RWPE2 (cell line): Measurements from ENCODE around the gene TMCC1.

Experiments
- ATAC-seq: fragments of 200-7000 bp; cut with Tn5 transposase; 3 replicates; pipeline ENCODE4 v1.9.1; 2021; ENCODE audit warnings: low read depth
- DNase-seq: peaks from one replicate; pipeline ENCODE4 v3.0.0-alpha.2; 2020; ENCODE audit warnings: low spot score
- H3K27ac ChIP-seq: fragments of 450-650 bp; 2 replicates; pipeline ENCODE4 v1.5.1; 2017; ENCODE audit warnings: mild to moderate bottlenecking; ENCODE audit not compliant: poor library complexity, severe bottlenecking
- H3K27me3 ChIP-seq: fragments of 250-450 bp; sonication (Bioruptor Pico); 2 replicates; pipeline ENCODE4 v1.5.1; 2021; ENCODE audit warnings: mild to moderate bottlenecking, moderate library complexity; ENCODE audit not compliant: insufficient read depth, poor library complexity, severe bottlenecking
- H3K36me3 ChIP-seq: fragments of 250-450 bp; sonication (Bioruptor Pico); 2 replicates; pipeline ENCODE4 v1.5.1; 2020; ENCODE audit warnings: low read depth, mild to moderate bottlenecking, moderate library complexity
- H3K4me1 ChIP-seq: fragments of 250-450 bp; sonication (Bioruptor Pico); 2 replicates; pipeline ENCODE4 v1.5.1; 2021; ENCODE audit warnings: mild to moderate bottlenecking, moderate library complexity; ENCODE audit not compliant: insufficient read depth, poor library complexity, severe bottlenecking
- H3K4me3 ChIP-seq: fragments of 250-450 bp; sonication (Bioruptor Pico); 2 replicates; pipeline ENCODE4 v1.5.1; 2021; ENCODE audit warnings: mild to moderate bottlenecking, moderate library complexity; ENCODE audit not compliant: severe bottlenecking
- H3K9me3 ChIP-seq: fragments of 250-450 bp; sonication (Bioruptor Pico); 2 replicates; pipeline ENCODE4 v1.5.1; 2021; ENCODE audit warnings: mild to moderate bottlenecking, moderate library complexity; ENCODE audit not compliant: severe bottlenecking
- CTCF ChIP-seq: fragments of 450-650 bp; IDR thresholded peaks from one replicate; pipeline ENCODE4 v1.5.1; 2017; ENCODE audit warnings: mild to moderate bottlenecking, moderate library complexity; ENCODE audit not compliant: poor library complexity, severe bottlenecking

TMCC1 gene

GRCh38 chr3:129795186-129796010, 98.1 kb downstream of the TMCC1 start:
- Histone ChIP-seq H3K27ac (peak overlapping the region; percentile 100), H3K4me3 (no peak overlapping the region)

GRCh38 chr3:129794311-129795185, 99.0 kb downstream of the TMCC1 start:
- DNase-seq, result peak; percentile 95
- Histone ChIP-seq H3K27ac (peak overlapping the region; percentile 100), H3K9me3 (no peaks in the 10 kb centered on the region), H3K36me3 (no peaks in the 10 kb centered on the region; the same call in 1 of the 2 replicates), H3K4me3 (peak overlapping the region; percentile 30), H3K4me1 (peaks cover 37% of the 10 kb centered on the region), H3K27me3 (no peaks in the 10 kb centered on the region)
- peak; percentile 82 for ATAC-seq
- no peak for TF ChIP-seq CTCF

More at GRCh38 chr3:129795186-129796010, 98.1 kb downstream of the TMCC1 start:
- H3K4me1 ChIP-seq, result peaks cover 29% of the 10 kb centered on the region
- DNase-seq, result peak; percentile 86
- ATAC-seq, result peak; percentile 72
- H3K27me3 ChIP-seq, result no peaks in the 10 kb centered on the region
- TF ChIP-seq CTCF, result no peak
- no peaks in the 10 kb centered on the region for H3K9me3 ChIP-seq
- no peaks in the 10 kb centered on the region; the same call in 1 of the 2 replicates for H3K36me3 ChIP-seq

GRCh38 chr3:129793942-129794310, 99.6 kb downstream of the TMCC1 start:
- ATAC-seq, result peak; percentile 4
- Histone ChIP-seq H3K4me1 (peaks cover 37% of the 10 kb centered on the region), H3K27ac (peak overlapping the region; percentile 100)

GRCh38 chr3:129793319-129793718, 100.2 kb downstream of the TMCC1 start:
- H3K27me3 ChIP-seq, result no peaks in the 10 kb centered on the region
- no peak for DNase-seq
- TF ChIP-seq CTCF, result no peak
- H3K9me3 ChIP-seq, result no peaks in the 10 kb centered on the region
- H3K27ac ChIP-seq, result peak overlapping the region; percentile 100
- peaks cover 37% of the 10 kb centered on the region for H3K4me1 ChIP-seq
- peak overlapping the region; percentile 30 for H3K4me3 ChIP-seq
- H3K36me3 ChIP-seq, result no peaks in the 10 kb centered on the region; the same call in 1 of the 2 replicates
- no peak for ATAC-seq

More at GRCh38 chr3:129793942-129794310, 99.6 kb downstream of the TMCC1 start:
- Histone ChIP-seq H3K36me3 (no peaks in the 10 kb centered on the region; the same call in 1 of the 2 replicates), H3K9me3 (no peaks in the 10 kb centered on the region), H3K4me3 (peak overlapping the region; percentile 30), H3K27me3 (no peaks in the 10 kb centered on the region)
- no peak for TF ChIP-seq CTCF
- no peak for DNase-seq
